Left lung (tissue), 10 donors: Measurements from ENCODE around the gene PIGQ. TPM values are rescaled to one million over a fixed set of nuclear protein-coding genes. Genes with fewer than 3 reads are reported as not detected.

Experiments used
- ATAC-seq: fragments of 200-7000 bp; cut with Tn5 transposase; one replicate; pipeline ENCODE4 v1.9.1; 2020; ENCODE audit warnings: moderate library complexity
- DNase-seq, 4 donors: peaks; one replicate each; pipeline ENCODE4 v3.0.0-alpha.2; 2013 to 2020
- H3K27ac ChIP-seq, 2 donors: fragments of 200-600 bp; sonication (generic) in 1 of 2; one replicate each; pipeline versions ENCODE4 v1.5.0 to v1.8.0; 2020 to 2021
- H3K27me3 ChIP-seq, 2 donors: fragments of 200-600 bp; sonication (generic) in 1 of 2; one replicate each; pipeline versions ENCODE4 v1.5.0 to v1.8.0; 2020 to 2021
- H3K36me3 ChIP-seq, 2 donors: fragments of 200-600 bp; sonication (generic) in 1 of 2; one replicate each; pipeline versions ENCODE4 v1.5.0 to v1.8.0; 2020 to 2021
- H3K4me1 ChIP-seq, 2 donors: fragments of 200-600 bp; one replicate each; pipeline ENCODE4 v1.8.0; 2021
- H3K4me3 ChIP-seq, 2 donors: fragments of 200-600 bp; sonication (generic) in 1 of 2; one replicate each; pipeline versions ENCODE4 v1.5.0 to v1.8.0; 2020 to 2021; ENCODE audit warnings: mild to moderate bottlenecking in 1 of 2
- H3K9me3 ChIP-seq, 2 donors: fragments of 200-600 bp; sonication (generic) in 1 of 2; one replicate each; pipeline versions ENCODE4 v1.5.0 to v1.8.0; 2020 to 2021
- CTCF ChIP-seq, 2 donors: fragments of 200-600 bp; sonication (generic) in 1 of 2; IDR thresholded peaks; one replicate each; pipeline versions ENCODE4 v1.5.0 to v1.8.0; 2021; ENCODE audit warnings: antibody characterized with exemption in 2 of 2
- intact Hi-C, 2 donors: fragments of 100-400 bp; cut with DNase I; formaldehyde crosslinking; loops; one replicate each; pipeline versions ENCODE4 v1.11.2 to v1.14.2; 2022
- polyA plus RNA-seq, 6 donors: library from polyadenylated mRNA; unstranded; fragments of 120-200 nt; gene quantifications; one replicate each; pipeline ENCODE4 v1.2.1, GENCODE V29; 2013; ENCODE audit not compliant: insufficient read length in 6 of 6
- total RNA-seq, 2 donors: library from RNA; stranded (reverse); fragmentation: NEBNext Ultra II Directional; extraction: Animal tissue kit (Norgen Biotek cat#: 25700); gene quantifications; one replicate each; pipeline ENCODE4 v1.2.1, GENCODE V29; 2021
- donor health status: DM: no; HTN: yes; CAD: no.
- donor health status: DM: no; HTN: no; CAD: no.

Gene PIGQ
- total and polyA plus RNA-seq, 8 donors = 32.9 to 68.5 (median 39.0) TPM

- H3K4me3 ChIP-seq = no peak overlapping the region
- ATAC-seq = no peak
- no peak for TF ChIP-seq CTCF (IDR thresholded peaks at IDR 0.05)
- peaks cover 0 to 29% of the 10 kb centered on the region in 2 donors for H3K36me3 ChIP-seq
- no peak overlapping the region for H3K27ac ChIP-seq
- no peaks in the 10 kb centered on the region for H3K9me3 ChIP-seq
- peaks cover 10 to 19% of the 10 kb centered on the region in 2 donors for H3K4me1 ChIP-seq
- H3K27me3 ChIP-seq = no peaks in the 10 kb centered on the region
- intact Hi-C loops = no loop called here
- DNase-seq = no peak
Observed at GRCh38 chr16:522320-523096, 47.3 kb upstream of the PIGQ start.

- peaks cover 10 to 20% of the 10 kb centered on the region in 2 donors for H3K4me1 ChIP-seq
- peaks cover 0 to 29% of the 10 kb centered on the region in 2 donors for H3K36me3 ChIP-seq
- ATAC-seq (no peak), DNase-seq (no peak)
- intact Hi-C loops = no loop called here
- no peak overlapping the region for H3K27ac ChIP-seq
- TF ChIP-seq CTCF (IDR thresholded peaks at IDR 0.05) = no peak
- H3K27me3 ChIP-seq = no peaks in the 10 kb centered on the region
- H3K9me3 ChIP-seq = no peaks in the 10 kb centered on the region
- H3K4me3 ChIP-seq = no peak overlapping the region
Observed at GRCh38 chr16:523097-523741, 46.5 kb upstream of the PIGQ start.

GRCh38 chr16:524274-525040 lies 45.3 kb upstream of the PIGQ start:
- Histone ChIP-seq H3K4me3 (no peak overlapping the region), H3K27me3 (no peaks in the 10 kb centered on the region), H3K36me3 (peaks cover 0 to 22% of the 10 kb centered on the region in 2 donors), H3K4me1 (peaks cover 18 to 32% of the 10 kb centered on the region in 2 donors), H3K27ac (no peak overlapping the region), H3K9me3 (no peaks in the 10 kb centered on the region)
- no peak for DNase-seq
- intact Hi-C loops = no loop called here
- TF ChIP-seq CTCF (IDR thresholded peaks at IDR 0.05) = no peak
- no peak for ATAC-seq

- H3K9me3 ChIP-seq = no peaks in the 10 kb centered on the region
- no peak overlapping the region for H3K27ac ChIP-seq
- no peaks in the 10 kb centered on the region for H3K27me3 ChIP-seq
- no peak overlapping the region for H3K4me3 ChIP-seq
- peaks cover 0 to 20% of the 10 kb centered on the region in 2 donors for H3K36me3 ChIP-seq
- intact Hi-C loops = no loop called here
- peaks cover 21 to 39% of the 10 kb centered on the region in 2 donors for H3K4me1 ChIP-seq
- no peak for TF ChIP-seq CTCF (IDR thresholded peaks at IDR 0.05)
- DNase-seq (no peak), ATAC-seq (no peak)
Observed at GRCh38 chr16:525123-525519, 44.6 kb upstream of the PIGQ start.
